Fibroblast of the aortic adventitia (primary cell): ENCODE results near the gene CHADL. TPM values are rescaled to one million over a fixed set of nuclear protein-coding genes. Genes with fewer than 3 reads are reported as not detected.

Source experiments
- DNase-seq: peaks from one replicate; pipeline ENCODE4 v3.0.0-alpha.2; 2010; ENCODE audit warnings: low read depth
- H3K4me3 ChIP-seq: 2 replicates; pipeline ENCODE4 v1.5.1; 2011; ENCODE audit warnings: low read depth, mild to moderate bottlenecking, control low read depth, low read length, moderate library complexity
- CTCF ChIP-seq: IDR thresholded peaks from 2 replicates; pipeline ENCODE4 v1.5.1; 2011; ENCODE audit warnings: mild to moderate bottlenecking, low read length, control low read depth, inconsistent platforms; ENCODE audit not compliant: insufficient read depth
- total RNA-seq: library from RNA; depleted of rRNA; stranded (reverse); fragments of >200 nt; gene quantifications from 2 replicates; pipeline ENCODE4 v1.2.3, GENCODE V29; 2012; ENCODE audit warnings: low replicate concordance

The CHADL gene
- total RNA-seq, 1 donor = 0.99 TPM

GRCh38 chr22:41234815-41235695, 5.7 kb downstream of the CHADL start:
- no peak overlapping the region for H3K4me3 ChIP-seq
- TF ChIP-seq CTCF = no peak
- no peak for DNase-seq

GRCh38 chr22:41231369-41231768, 9.4 kb downstream of the CHADL start:
- TF ChIP-seq CTCF = no peak
- H3K4me3 ChIP-seq = no peak overlapping the region
- no peak for DNase-seq

- no peak overlapping the region for H3K4me3 ChIP-seq
- no peak for DNase-seq
- no peak for TF ChIP-seq CTCF
These were observed 10.3 kb downstream of the CHADL start for GRCh38 chr22:41230401-41230785.

GRCh38 chr22:41229730-41230400, 10.9 kb downstream of the CHADL start:
- no peak for DNase-seq
- no peak for TF ChIP-seq CTCF
- no peak overlapping the region for H3K4me3 ChIP-seq

- DNase-seq = no peak
- no peak overlapping the region for H3K4me3 ChIP-seq
- no peak for TF ChIP-seq CTCF
These were observed 11.5 kb downstream of the CHADL start for GRCh38 chr22:41229215-41229614.

- DNase-seq = no peak
- TF ChIP-seq CTCF = no peak
- H3K4me3 ChIP-seq = no peak overlapping the region
These were observed 13.7 kb downstream of the CHADL start for GRCh38 chr22:41226723-41227655.
